Smooth muscle cell (in vitro differentiated cells): ENCODE results near the gene PDZD2. TPM values are rescaled to one million over a fixed set of nuclear protein-coding genes. Genes with fewer than 3 reads are reported as not detected.

ENCODE experiments used
- DNase-seq: peaks from one replicate; lab custom pipeline; 2025; ENCODE audit not compliant: unreplicated experiment; lab: John Stamatoyannopoulos, UW
- H2AFZ ChIP-seq: fragments of 200-600 bp; sonication (generic); 2 replicates; pipeline ENCODE4 v1.6.0; 2016; ENCODE audit warnings: antibody characterized with exemption, low read depth, mild to moderate bottlenecking
- H3F3A ChIP-seq: fragments of 200-600 bp; sonication (generic); 2 replicates; pipeline ENCODE4 v1.6.0; 2017; ENCODE audit warnings: antibody characterized with exemption, low read depth
- H3K27ac ChIP-seq: fragments of 200-600 bp; sonication (generic); 2 replicates; pipeline ENCODE4 v1.5.1; 2016; ENCODE audit warnings: low read depth, mild to moderate bottlenecking
- H3K27me3 ChIP-seq: fragments of 200-600 bp; sonication (generic); 2 replicates; pipeline ENCODE4 v1.6.1; 2016; ENCODE audit warnings: low read depth, mild to moderate bottlenecking
- H3K36me3 ChIP-seq: fragments of 200-600 bp; sonication (generic); 2 replicates; pipeline ENCODE4 v1.5.1; 2016; ENCODE audit warnings: low read depth
- H3K4me1 ChIP-seq: fragments of 200-600 bp; sonication (generic); 2 replicates; pipeline ENCODE4 v1.5.1; 2016; ENCODE audit warnings: low read depth
- H3K4me2 ChIP-seq: fragments of 200-600 bp; sonication (generic); 2 replicates; pipeline ENCODE4 v1.6.0; 2016; ENCODE audit warnings: mild to moderate bottlenecking
- H3K4me3 ChIP-seq: fragments of 200-600 bp; sonication (generic); 2 replicates; pipeline ENCODE4 v1.5.1; 2016; ENCODE audit warnings: mild to moderate bottlenecking
- H3K79me2 ChIP-seq: fragments of 200-600 bp; sonication (generic); 2 replicates; pipeline ENCODE4 v1.6.0; 2016; ENCODE audit warnings: low read depth, mild to moderate bottlenecking
- H3K9ac ChIP-seq: fragments of 200-600 bp; sonication (generic); 2 replicates; pipeline ENCODE4 v1.6.0; 2016; ENCODE audit warnings: low read depth
- H3K9me3 ChIP-seq: fragments of 200-600 bp; sonication (generic); replicated peaks from 2 replicates; pipeline ENCODE4 v1.5.1; 2016; ENCODE audit warnings: low read depth
- H4K20me1 ChIP-seq: fragments of 200-600 bp; sonication (generic); 2 replicates; pipeline ENCODE4 v1.6.0; 2016; ENCODE audit warnings: low read depth
- CTCF ChIP-seq: fragments of 200-600 bp; sonication (generic); IDR thresholded peaks from 2 replicates; pipeline ENCODE4 v1.5.1; 2017; ENCODE audit warnings: borderline replicate concordance, mild to moderate bottlenecking, antibody characterized with exemption; ENCODE audit not compliant: insufficient read depth, poor library complexity, severe bottlenecking
- WGBS: methylation state at CpG from one replicate; pipeline ENCODE4 v1.1.7; 2016; ENCODE audit warnings: low lambda C conversion rate; 5-methylcytosine and 5-hydroxymethylcytosine counted together
- polyA plus RNA-seq: library from polyadenylated mRNA; unstranded; fragments of >200 nt; fragmentation: Nextera tagmentation; extraction: Ambion mirVana; gene quantifications from 2 replicates; pipeline ENCODE4 v1.2.1, GENCODE V29; 2016
- total RNA-seq: library from RNA; depleted of rRNA; stranded (reverse); fragments of >200 nt; gene quantifications from 2 replicates; pipeline ENCODE4 v1.2.3, GENCODE V29; 2014

The PDZD2 gene
- total and polyA plus RNA-seq, 2 experiments from 2014 or later = 3.2 to 4.1 TPM

DNA sequence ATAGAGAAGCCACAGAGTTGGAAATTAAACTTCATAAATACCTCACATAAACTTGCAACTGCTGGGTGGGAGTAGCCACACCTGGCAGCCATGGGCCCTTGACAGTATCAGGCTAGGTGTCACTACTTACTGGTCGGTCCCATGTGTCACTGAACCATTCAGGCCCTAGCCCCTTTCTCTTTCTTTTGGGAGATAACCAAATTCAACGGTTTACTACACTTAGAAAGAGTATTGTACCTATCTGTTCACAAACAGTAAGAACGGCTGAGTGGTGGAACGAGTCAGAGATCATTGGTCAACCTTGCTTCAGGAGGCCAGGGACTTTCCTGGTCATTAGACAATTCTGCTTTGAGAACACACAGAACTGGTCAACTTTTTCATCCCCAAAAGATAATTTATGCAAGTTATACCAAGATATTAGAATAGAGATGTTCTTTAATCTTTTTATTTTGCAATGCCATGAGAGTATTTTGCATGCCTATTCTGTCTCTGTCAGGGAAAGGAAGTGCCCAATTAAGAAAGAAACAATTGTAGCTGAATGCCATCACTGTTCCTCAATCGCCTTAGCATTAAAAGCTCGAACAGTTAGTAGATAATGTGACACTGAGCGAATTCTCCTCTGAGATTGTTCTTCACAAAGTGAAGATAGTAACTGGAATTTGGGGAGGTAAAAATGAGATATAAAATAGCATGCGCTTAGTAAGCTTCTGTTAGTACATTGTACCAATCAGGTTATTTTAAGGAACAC lies 484.3 kb downstream of the PDZD2 start:
- no peaks in the 10 kb centered on the region for H3K9me3 ChIP-seq
- no peak overlapping the region for H2AFZ ChIP-seq
- peaks cover 82% of the 10 kb centered on the region for H4K20me1 ChIP-seq
- H3K79me2 ChIP-seq = peaks cover 87% of the 10 kb centered on the region
- 98% methylated on average over 8 of the region's 8 CpGs for WGBS
- DNase-seq = no peak
- H3F3A ChIP-seq = no peaks in the 10 kb centered on the region
- H3K4me1 ChIP-seq = no peaks in the 10 kb centered on the region
- no peak for TF ChIP-seq CTCF
- no peak overlapping the region for H3K27ac ChIP-seq
- no peak overlapping the region for H3K4me3 ChIP-seq
- H3K36me3 ChIP-seq = peaks cover 12% of the 10 kb centered on the region
- H3K9ac ChIP-seq = no peak overlapping the region
- no peaks in the 10 kb centered on the region for H3K27me3 ChIP-seq
- H3K4me2 ChIP-seq = no peak overlapping the region

DNA sequence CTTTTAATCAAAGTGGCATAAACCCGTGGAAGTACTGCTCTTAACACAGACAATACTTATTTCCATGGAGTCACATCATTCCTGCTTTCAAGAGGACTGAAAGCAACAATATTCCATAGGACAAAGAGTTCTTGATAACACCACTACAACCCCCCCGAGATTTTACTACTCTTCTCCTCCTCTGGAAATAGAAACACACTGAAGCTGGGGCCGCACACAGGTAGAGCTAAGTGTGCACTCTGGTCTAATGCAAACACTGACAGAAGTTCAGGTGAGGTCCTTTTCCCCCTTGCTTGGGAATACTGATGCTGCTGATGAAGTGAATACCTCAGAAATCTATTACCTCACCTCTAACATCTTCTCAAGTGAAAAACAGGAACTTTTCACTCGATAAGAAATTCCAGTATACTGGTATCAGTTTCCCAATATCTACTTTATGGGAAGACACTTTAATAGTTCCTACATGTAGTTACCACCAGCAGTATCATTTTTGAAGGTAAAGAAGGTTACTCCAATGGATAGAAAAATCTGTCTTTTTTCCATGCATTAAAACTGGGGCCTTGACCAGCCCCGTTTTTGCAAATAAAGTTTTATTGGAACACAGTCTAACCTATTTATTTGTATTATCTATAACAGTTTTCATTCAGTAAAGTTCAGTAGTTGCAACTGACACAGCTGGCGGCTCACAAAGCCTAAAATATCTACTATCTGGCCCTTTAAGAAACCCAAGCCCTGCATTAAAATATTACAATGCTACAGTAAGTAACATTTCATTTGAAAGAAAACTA lies 485.2 kb downstream of the PDZD2 start:
- H3K36me3 ChIP-seq = peaks cover 12% of the 10 kb centered on the region
- peaks cover 87% of the 10 kb centered on the region for H4K20me1 ChIP-seq
- H3K9ac ChIP-seq = no peak overlapping the region
- DNase-seq = no peak
- no peaks in the 10 kb centered on the region for H3K9me3 ChIP-seq
- H3K4me1 ChIP-seq = no peaks in the 10 kb centered on the region
- no peak overlapping the region for H3K4me2 ChIP-seq
- H2AFZ ChIP-seq = no peak overlapping the region
- H3K27me3 ChIP-seq = no peaks in the 10 kb centered on the region
- peaks cover 89% of the 10 kb centered on the region for H3K79me2 ChIP-seq
- H3F3A ChIP-seq = no peaks in the 10 kb centered on the region
- H3K27ac ChIP-seq = no peak overlapping the region
- no peak for TF ChIP-seq CTCF
- H3K4me3 ChIP-seq = no peak overlapping the region
- 94% methylated on average over 6 of the region's 6 CpGs for WGBS

GRCh38 chr5:32126691-32127090 lies 487.8 kb downstream of the PDZD2 start:
- H3K79me2 ChIP-seq = peaks cover 94% of the 10 kb centered on the region
- WGBS = 67% methylated on average over 1 of the region's 1 CpG
- H4K20me1 ChIP-seq = peaks cover 99% of the 10 kb centered on the region
- peaks cover 14% of the 10 kb centered on the region for H3K36me3 ChIP-seq
- no peak overlapping the region for H3K27ac ChIP-seq
- no peak overlapping the region for H2AFZ ChIP-seq
- no peaks in the 10 kb centered on the region for H3K27me3 ChIP-seq
- H3F3A ChIP-seq = no peaks in the 10 kb centered on the region
- DNase-seq = no peak
- no peaks in the 10 kb centered on the region for H3K4me1 ChIP-seq
- H3K9ac ChIP-seq = no peak overlapping the region
- H3K4me3 ChIP-seq = no peak overlapping the region
- no peak overlapping the region for H3K4me2 ChIP-seq
- no peaks in the 10 kb centered on the region for H3K9me3 ChIP-seq
- TF ChIP-seq CTCF = no peak
